DMS 273 (cell line): ENCODE data around the gene GPR52.

ENCODE experiments used
- DNase-seq: peaks from one replicate; lab custom pipeline; 2025; ENCODE audit not compliant: unreplicated experiment; lab: John Stamatoyannopoulos, UW

Gene GPR52

GRCh38 chr1:174465855-174466254 is 18.1 kb downstream of the GPR52 start:
- no peak for DNase-seq

GRCh38 chr1:174466607-174467006 is 18.8 kb downstream of the GPR52 start:
- DNase-seq, result no peak

- no peak for DNase-seq
Observed at GRCh38 chr1:174469052-174469451, 21.3 kb downstream of the GPR52 start.

- no peak for DNase-seq
Observed at GRCh38 chr1:174469687-174470086, 21.9 kb downstream of the GPR52 start.

- no peak for DNase-seq
Observed at GRCh38 chr1:174479281-174479680, 31.5 kb downstream of the GPR52 start.

GRCh38 chr1:174480324-174480723 is 32.6 kb downstream of the GPR52 start:
- DNase-seq, result no peak

GRCh38 chr1:174491606-174492005 is 43.8 kb downstream of the GPR52 start:
- peak; percentile 67 for DNase-seq

GRCh38 chr1:174497478-174497877 is 49.7 kb downstream of the GPR52 start:
- no peak for DNase-seq
